HEK293 (cell line): Measurements from ENCODE around the gene EPHA2.
A peak's percentile ranks its signal among the peaks of the same experiment; 100 is the strongest.

Experiments used
- ELK4 ChIP-seq: IDR thresholded peaks from 2 replicates; pipeline ENCODE4 v1.6.1; 2011; ENCODE audit warnings: mild to moderate bottlenecking, low read depth, low read length, borderline replicate concordance
- GLI2 ChIP-seq: fragments of 450-650 bp; formaldehyde crosslinking; IDR thresholded peaks from 2 replicates; pipeline ENCODE4; 2017; ENCODE audit warnings: missing biosample characterization, missing genetic modification characterization, low read depth, borderline replicate concordance
- GLIS1 ChIP-seq: fragments of 450-650 bp; formaldehyde crosslinking; IDR thresholded peaks from 2 replicates; pipeline ENCODE4 v1.5.1; 2016; ENCODE audit warnings: missing biosample characterization, missing genetic modification characterization
- HIC1 ChIP-seq: fragments of 450-650 bp; formaldehyde crosslinking; IDR thresholded peaks from 2 replicates; pipeline ENCODE4 v1.5.1; 2016; ENCODE audit warnings: missing biosample characterization, missing genetic modification characterization
- OVOL3 ChIP-seq: fragments of 450-650 bp; formaldehyde crosslinking; IDR thresholded peaks from 2 replicates; pipeline ENCODE4 v1.5.1; 2016; ENCODE audit warnings: missing biosample characterization, missing genetic modification characterization
- SCRT1 ChIP-seq: fragments of 450-650 bp; formaldehyde crosslinking; IDR thresholded peaks from 2 replicates; pipeline ENCODE4 v1.5.1; 2016; ENCODE audit warnings: missing biosample characterization, missing genetic modification characterization, borderline replicate concordance
- SETDB1 ChIP-seq: IDR thresholded peaks from one replicate; pipeline ENCODE4 v1.6.1; 2017; ENCODE audit warnings: mild to moderate bottlenecking, low read length, moderate library complexity, mixed read lengths; ENCODE audit not compliant: insufficient read length
- YY2 ChIP-seq: fragments of 450-650 bp; formaldehyde crosslinking; IDR thresholded peaks from 2 replicates; pipeline ENCODE4 v1.5.1; 2016; ENCODE audit warnings: missing biosample characterization, missing genetic modification characterization
- ZBTB11 ChIP-seq: fragments of 450-650 bp; formaldehyde crosslinking; conservative IDR thresholded peaks from 2 replicates; pipeline ENCODE4 v1.5.1; 2016; ENCODE audit warnings: low read depth, missing biosample characterization, missing genetic modification characterization
- ZBTB21 ChIP-seq: fragments of 450-650 bp; formaldehyde crosslinking; IDR thresholded peaks from 2 replicates; pipeline ENCODE4 v1.5.1; 2017; ENCODE audit warnings: missing biosample characterization, missing genetic modification characterization
- ZBTB7A ChIP-seq: fragments of 450-650 bp; formaldehyde crosslinking; IDR thresholded peaks from 2 replicates; pipeline ENCODE4 v1.5.1; 2016; ENCODE audit warnings: low read depth, missing biosample characterization, missing genetic modification characterization
- ZNF132 ChIP-seq: fragments of 450-650 bp; formaldehyde crosslinking; IDR thresholded peaks from 2 replicates; pipeline ENCODE4 v1.5.1; 2017; ENCODE audit warnings: missing biosample characterization, missing genetic modification characterization, borderline replicate concordance
- ZNF2 ChIP-seq: fragments of 450-650 bp; formaldehyde crosslinking; IDR thresholded peaks from 2 replicates; pipeline ENCODE4 v1.5.1; 2016; ENCODE audit warnings: missing biosample characterization, missing genetic modification characterization
- ZNF202 ChIP-seq: fragments of 450-650 bp; formaldehyde crosslinking; IDR thresholded peaks from 2 replicates; pipeline ENCODE4 v1.5.1; 2016; ENCODE audit warnings: missing biosample characterization, missing genetic modification characterization, borderline replicate concordance
- ZNF23 ChIP-seq: fragments of 450-650 bp; formaldehyde crosslinking; IDR thresholded peaks from 2 replicates; pipeline ENCODE4 v1.5.1; 2016; ENCODE audit warnings: missing biosample characterization, missing genetic modification characterization, borderline replicate concordance
- ZNF324 ChIP-seq: fragments of 450-650 bp; formaldehyde crosslinking; IDR thresholded peaks from 2 replicates; pipeline ENCODE4 v1.5.1; 2016; ENCODE audit warnings: missing biosample characterization, missing genetic modification characterization
- ZNF37A ChIP-seq: fragments of 450-650 bp; IDR thresholded peaks from 2 replicates; pipeline ENCODE4 v1.5.1; 2018; ENCODE audit warnings: missing biosample characterization, missing genetic modification characterization
- ZNF473 ChIP-seq: fragments of 450-650 bp; formaldehyde crosslinking; IDR thresholded peaks from 2 replicates; pipeline ENCODE4 v1.5.1; 2017; ENCODE audit warnings: missing biosample characterization, missing genetic modification characterization
- ZNF529 ChIP-seq: fragments of 450-650 bp; formaldehyde crosslinking; IDR thresholded peaks from 2 replicates; pipeline ENCODE4 v1.5.1; 2017; ENCODE audit warnings: missing genetic modification characterization, missing biosample characterization; ENCODE audit not compliant: insufficient replicate concordance
- ZNF610 ChIP-seq: fragments of 450-650 bp; formaldehyde crosslinking; IDR thresholded peaks from 2 replicates; pipeline ENCODE4 v1.5.1; 2016; ENCODE audit warnings: missing biosample characterization, missing genetic modification characterization, borderline replicate concordance
- ZNF707 ChIP-seq: fragments of 450-650 bp; formaldehyde crosslinking; IDR thresholded peaks from 2 replicates; pipeline ENCODE4 v1.5.1; 2016; ENCODE audit warnings: missing biosample characterization, missing genetic modification characterization
- ZNF792 ChIP-seq: fragments of 450-650 bp; formaldehyde crosslinking; IDR thresholded peaks from 2 replicates; pipeline ENCODE4 v1.5.1; 2016; ENCODE audit warnings: missing biosample characterization, missing genetic modification characterization
- ZNF843 ChIP-seq: fragments of 450-650 bp; formaldehyde crosslinking; IDR thresholded peaks from 2 replicates; pipeline ENCODE4 v1.5.1; 2016; ENCODE audit warnings: missing biosample characterization, missing genetic modification characterization
- TF ChIP-seq, protein P1 (sequence below): fragments of 450-650 bp; formaldehyde crosslinking; IDR thresholded peaks from 2 replicates; pipeline ENCODE4 v1.5.1; 2016; ENCODE audit warnings: missing biosample characterization, missing genetic modification characterization
- TF ChIP-seq, protein P2 (sequence below): fragments of 450-650 bp; formaldehyde crosslinking; IDR thresholded peaks from 2 replicates; pipeline ENCODE4 v1.5.1; 2016; ENCODE audit warnings: missing biosample characterization, missing genetic modification characterization, low read depth
- TF ChIP-seq, protein P3 (sequence below): fragments of 450-650 bp; formaldehyde crosslinking; IDR thresholded peaks from 2 replicates; pipeline ENCODE4 v1.5.1; 2016; ENCODE audit warnings: missing biosample characterization, missing genetic modification characterization

The EPHA2 gene

DNA sequence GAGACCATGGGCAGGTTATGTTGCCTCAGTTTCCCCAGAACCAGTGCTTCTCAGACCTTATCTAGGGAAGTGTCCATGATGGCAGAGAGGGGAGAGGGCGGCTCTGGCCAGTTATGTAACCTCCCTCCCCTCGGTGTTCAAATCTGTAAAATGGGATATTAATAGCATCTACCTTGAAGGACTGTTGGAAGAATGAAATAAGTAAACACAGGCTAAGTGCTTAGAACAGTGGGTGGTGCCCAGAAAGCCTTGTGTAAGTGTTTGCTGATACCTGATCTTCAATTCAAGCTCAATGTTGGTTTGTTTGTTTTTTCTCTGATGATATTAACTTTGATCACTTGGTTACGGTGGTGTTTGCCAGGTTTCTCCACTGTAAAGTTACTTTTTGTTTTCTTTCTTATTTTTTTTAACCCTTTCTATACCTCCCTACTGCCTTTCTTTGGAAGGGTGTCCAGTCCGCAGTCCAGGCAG is 34.9 kb downstream of the EPHA2 start (continued):
- TF ChIP-seq, protein P1, sequence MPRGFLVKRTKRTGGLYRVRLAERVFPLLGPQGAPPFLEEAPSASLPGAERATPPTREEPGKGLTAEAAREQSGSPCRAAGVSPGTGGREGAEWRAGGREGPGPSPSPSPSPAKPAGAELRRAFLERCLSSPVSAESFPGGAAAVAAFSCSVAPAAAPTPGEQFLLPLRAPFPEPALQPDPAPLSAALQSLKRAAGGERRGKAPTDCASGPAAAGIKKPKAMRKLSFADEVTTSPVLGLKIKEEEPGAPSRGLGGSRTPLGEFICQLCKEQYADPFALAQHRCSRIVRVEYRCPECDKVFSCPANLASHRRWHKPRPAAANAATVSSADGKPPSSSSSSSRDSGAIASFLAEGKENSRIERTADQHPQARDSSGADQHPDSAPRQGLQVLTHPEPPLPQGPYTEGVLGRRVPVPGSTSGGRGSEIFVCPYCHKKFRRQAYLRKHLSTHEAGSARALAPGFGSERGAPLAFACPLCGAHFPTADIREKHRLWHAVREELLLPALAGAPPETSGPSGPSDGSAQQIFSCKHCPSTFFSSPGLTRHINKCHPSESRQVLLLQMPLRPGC (tag by site-specific recombination) = peak; percentile 97
- TF ChIP-seq, protein P2, sequence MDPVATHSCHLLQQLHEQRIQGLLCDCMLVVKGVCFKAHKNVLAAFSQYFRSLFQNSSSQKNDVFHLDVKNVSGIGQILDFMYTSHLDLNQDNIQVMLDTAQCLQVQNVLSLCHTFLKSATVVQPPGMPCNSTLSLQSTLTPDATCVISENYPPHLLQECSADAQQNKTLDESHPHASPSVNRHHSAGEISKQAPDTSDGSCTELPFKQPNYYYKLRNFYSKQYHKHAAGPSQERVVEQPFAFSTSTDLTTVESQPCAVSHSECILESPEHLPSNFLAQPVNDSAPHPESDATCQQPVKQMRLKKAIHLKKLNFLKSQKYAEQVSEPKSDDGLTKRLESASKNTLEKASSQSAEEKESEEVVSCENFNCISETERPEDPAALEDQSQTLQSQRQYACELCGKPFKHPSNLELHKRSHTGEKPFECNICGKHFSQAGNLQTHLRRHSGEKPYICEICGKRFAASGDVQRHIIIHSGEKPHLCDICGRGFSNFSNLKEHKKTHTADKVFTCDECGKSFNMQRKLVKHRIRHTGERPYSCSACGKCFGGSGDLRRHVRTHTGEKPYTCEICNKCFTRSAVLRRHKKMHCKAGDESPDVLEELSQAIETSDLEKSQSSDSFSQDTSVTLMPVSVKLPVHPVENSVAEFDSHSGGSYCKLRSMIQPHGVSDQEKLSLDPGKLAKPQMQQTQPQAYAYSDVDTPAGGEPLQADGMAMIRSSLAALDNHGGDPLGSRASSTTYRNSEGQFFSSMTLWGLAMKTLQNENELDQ (tag by site-specific recombination) = no peak
- TF ChIP-seq ZNF792 (tag by site-specific recombination) = no peak
- TF ChIP-seq HIC1 (tag by site-specific recombination) = no peak
- no peak for TF ChIP-seq ZBTB7A (tag by site-specific recombination)
- TF ChIP-seq ZNF529 (tag by site-specific recombination) = no peak
- 0 out of 2 replicates have a peak, but pooled peaks have one; percentile 13 for TF ChIP-seq OVOL3
- no peak for TF ChIP-seq ZNF707 (tag by site-specific recombination)
- peak; percentile 87; the same call in 1 of the 2 replicates for TF ChIP-seq GLI2
- no peak for TF ChIP-seq ZNF37A (tag by site-specific recombination)
- peak; percentile 90 for TF ChIP-seq ZNF843 (tag by site-specific recombination)
- no peak for TF ChIP-seq ELK4
- TF ChIP-seq ZNF473 = no peak
- no peak; the same call in 1 of the 2 replicates for TF ChIP-seq ZNF324
- peak; percentile 61; the same call in 1 of the 2 replicates for TF ChIP-seq ZBTB21 (tag by site-specific recombination)
- TF ChIP-seq ZNF202 = no peak
- TF ChIP-seq ZBTB11 (tag by site-specific recombination) = no peak
- no peak for TF ChIP-seq SCRT1 (tag by site-specific recombination)
- no peak for TF ChIP-seq SETDB1
- TF ChIP-seq ZNF610 (tag by site-specific recombination) = peak; percentile 61; the same call in 1 of the 2 replicates
- TF ChIP-seq, protein P3, sequence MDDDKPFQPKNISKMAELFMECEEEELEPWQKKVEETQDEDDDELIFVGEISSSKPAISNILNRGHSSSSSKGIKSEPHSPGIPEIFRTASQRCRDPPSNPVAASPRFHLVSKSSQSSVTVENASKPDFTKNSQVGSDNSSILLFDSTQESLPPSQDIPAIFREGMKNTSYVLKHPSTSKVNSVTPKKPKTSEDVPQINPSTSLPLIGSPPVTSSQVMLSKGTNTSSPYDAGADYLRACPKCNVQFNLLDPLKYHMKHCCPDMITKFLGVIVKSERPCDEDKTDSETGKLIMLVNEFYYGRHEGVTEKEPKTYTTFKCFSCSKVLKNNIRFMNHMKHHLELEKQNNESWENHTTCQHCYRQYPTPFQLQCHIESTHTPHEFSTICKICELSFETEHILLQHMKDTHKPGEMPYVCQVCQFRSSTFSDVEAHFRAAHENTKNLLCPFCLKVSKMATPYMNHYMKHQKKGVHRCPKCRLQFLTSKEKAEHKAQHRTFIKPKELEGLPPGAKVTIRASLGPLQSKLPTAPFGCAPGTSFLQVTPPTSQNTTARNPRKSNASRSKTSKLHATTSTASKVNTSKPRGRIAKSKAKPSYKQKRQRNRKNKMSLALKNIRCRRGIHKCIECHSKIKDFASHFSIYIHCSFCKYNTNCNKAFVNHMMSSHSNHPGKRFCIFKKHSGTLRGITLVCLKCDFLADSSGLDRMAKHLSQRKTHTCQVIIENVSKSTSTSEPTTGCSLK (tag by site-specific recombination) = no peak
- no peak for TF ChIP-seq ZNF23 (tag by site-specific recombination)
- TF ChIP-seq ZNF2 = no peak; the same call in 1 of the 2 replicates
- peak; percentile 72 for TF ChIP-seq GLIS1 (tag by site-specific recombination)
- no peak for TF ChIP-seq YY2
- no peak for TF ChIP-seq ZNF132
